ENCODE data around the gene ZEB1. TPM values are rescaled to one million over a fixed set of nuclear protein-coding genes. Genes with fewer than 3 reads are reported as not detected.

Gene ZEB1
- total and polyA plus RNA-seq, 2 of the 13 experiments (the other 11 are each of a cell fraction or from before 2014, with no cell fraction given): 9.6 to 18.0 TPM

- in situ Hi-C loops (cut with HindIII; ENCODE audit: extremely low pct_ligation_motif_present, low pct_unique_long_range_greater_than_20kb) (no loop called here), intact Hi-C loops (cut with micrococcal nuclease; ENCODE audit: unreplicated experiment) (no loop called here)
- no peak for TF ChIP-seq GPN1 (CRISPR knock-in tag; IDR thresholded peaks at IDR 0.05; ENCODE audit: borderline replicate concordance)
- no peak for TF ChIP-seq CHCHD3 (CRISPR knock-in tag; IDR thresholded peaks at IDR 0.05)
- H3K9me3 ChIP-seq (ENCODE audit: low read length): no peaks in the 10 kb centered on the region
- peaks cover 3% of the 10 kb centered on the region; the same call in 1 of the 2 replicates for H3K4me1 ChIP-seq (ENCODE audit: insufficient read depth, low read length)
- WGBS (ENCODE audit: low lambda C conversion rate): 97% methylated on average over 11 of the region's 11 CpGs
- CTCF ChIA-PET (ENCODE audit: low intra/inter-chr PET ratio, low total read pairs): no interaction called here
- no TSS peak for BruUV-seq (replicated peaks)
- H4K20me1 ChIP-seq (ENCODE audit: insufficient read depth, low read length): no peaks in the 10 kb centered on the region
- no peak overlapping the region for H3K4me3 ChIP-seq (replicated peaks in 1 of 3; ENCODE audit: insufficient read depth in 1 of 3, low read depth in 2 of 3, low read length in 3 of 3)
- H2AFZ ChIP-seq (ENCODE audit: low read length): no peak overlapping the region
- DNase-seq (ENCODE audit: low spot score) (no peak), FAIRE-seq (no peak), ATAC-seq (no peak)
- H3K36me3 ChIP-seq (replicated peaks in 1 of 2; ENCODE audit: control insufficient read depth in 1 of 2, insufficient read depth in 2 of 2, low read length in 2 of 2): peaks cover 2 to 13% of the 10 kb centered on the region in 2 experiments
- no peaks in the 10 kb centered on the region for H3K27me3 ChIP-seq (ENCODE audit: control insufficient read depth in 1 of 2, insufficient read depth in 2 of 2, low read length in 2 of 2)
- no peak overlapping the region for H3K9ac ChIP-seq (ENCODE audit: insufficient read depth, low read depth, low read length)
- no peak overlapping the region for H3K27ac ChIP-seq (ENCODE audit: extremely low read length, insufficient read depth, low read length)
- H3K4me2 ChIP-seq (ENCODE audit: low read depth, low read length): no peak overlapping the region
- H3K79me2 ChIP-seq (ENCODE audit: insufficient read depth, low read length): no peaks in the 10 kb centered on the region
- POLR2A ChIA-PET: no interaction called here
These were observed 207.7 kb downstream of the ZEB1 start for GRCh38 chr10:31526681-31527080.

DNA sequence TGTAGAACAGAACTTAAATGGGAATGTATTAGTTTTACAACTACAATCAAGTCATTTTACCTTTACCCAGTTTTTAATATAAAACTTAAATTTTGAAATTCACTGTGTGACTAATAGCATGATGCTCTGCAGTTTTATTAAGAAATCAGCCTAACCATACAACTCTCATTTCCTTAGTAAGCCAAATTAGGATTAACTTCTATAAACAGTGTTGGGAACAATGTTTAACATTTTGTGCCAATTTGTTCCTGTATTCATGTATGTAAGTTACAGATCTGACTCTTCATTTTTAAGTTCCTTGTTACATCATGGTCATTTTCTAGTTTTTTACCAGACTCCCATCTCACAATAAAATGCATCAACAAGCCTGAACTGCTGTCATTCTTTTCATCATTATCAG, 209.8 kb downstream of the ZEB1 start:
- ATAC-seq (no peak), FAIRE-seq (no peak), DNase-seq (ENCODE audit: low spot score) (no peak)
- Histone ChIP-seq H3K27ac (ENCODE audit: extremely low read length, insufficient read depth, low read length) (no peak overlapping the region), H3K4me3 (replicated peaks in 1 of 3; ENCODE audit: insufficient read depth in 1 of 3, low read depth in 2 of 3, low read length in 3 of 3) (no peak overlapping the region), H3K4me1 (ENCODE audit: insufficient read depth, low read length) (no peaks in the 10 kb centered on the region), H4K20me1 (ENCODE audit: insufficient read depth, low read length) (no peaks in the 10 kb centered on the region), H3K4me2 (ENCODE audit: low read depth, low read length) (no peak overlapping the region), H3K9me3 (ENCODE audit: low read length) (no peaks in the 10 kb centered on the region), H2AFZ (ENCODE audit: low read length) (no peak overlapping the region), H3K79me2 (ENCODE audit: insufficient read depth, low read length) (no peaks in the 10 kb centered on the region), H3K9ac (ENCODE audit: insufficient read depth, low read depth, low read length) (no peak overlapping the region), H3K27me3 (ENCODE audit: control insufficient read depth in 1 of 2, insufficient read depth in 2 of 2, low read length in 2 of 2) (no peaks in the 10 kb centered on the region), H3K36me3 (replicated peaks in 1 of 2; ENCODE audit: control insufficient read depth in 1 of 2, insufficient read depth in 2 of 2, low read length in 2 of 2) (peaks cover 0 to 13% of the 10 kb centered on the region in 2 experiments; a peak in 2 of 5 replicates)
- intact Hi-C loops (cut with micrococcal nuclease; ENCODE audit: unreplicated experiment): no loop called here
- TF ChIP-seq ZNF530 (CRISPR knock-in tag; IDR thresholded peaks at IDR 0.05; ENCODE audit: low read depth): no peak
- TF ChIP-seq ZIK1 (CRISPR knock-in tag; IDR thresholded peaks at IDR 0.05; ENCODE audit: borderline replicate concordance, low read depth): no peak
- TF ChIP-seq ZNF468 (CRISPR knock-in tag; IDR thresholded peaks at IDR 0.05): no peak
- no peak for TF ChIP-seq ZBTB21 (CRISPR knock-in tag; IDR thresholded peaks at IDR 0.05)
- no peak for TF ChIP-seq ZBTB38 (CRISPR knock-in tag; IDR thresholded peaks at IDR 0.05)
- TF ChIP-seq ZNF33A (CRISPR knock-in tag; IDR thresholded peaks at IDR 0.05; ENCODE audit: borderline replicate concordance): no peak
- TF ChIP-seq MATR3 (CRISPR knock-in tag; IDR thresholded peaks at IDR 0.05): no peak
- TF ChIP-seq ZNF546 (CRISPR knock-in tag; conservative IDR thresholded peaks at IDR 0.05): no peak
- TF ChIP-seq ZBTB8A (CRISPR knock-in tag; IDR thresholded peaks at IDR 0.05; ENCODE audit: borderline replicate concordance, low read depth): no peak
- no peak for TF ChIP-seq CENPT (CRISPR knock-in tag; IDR thresholded peaks at IDR 0.05; ENCODE audit: low read depth)
- TF ChIP-seq, protein P1, sequence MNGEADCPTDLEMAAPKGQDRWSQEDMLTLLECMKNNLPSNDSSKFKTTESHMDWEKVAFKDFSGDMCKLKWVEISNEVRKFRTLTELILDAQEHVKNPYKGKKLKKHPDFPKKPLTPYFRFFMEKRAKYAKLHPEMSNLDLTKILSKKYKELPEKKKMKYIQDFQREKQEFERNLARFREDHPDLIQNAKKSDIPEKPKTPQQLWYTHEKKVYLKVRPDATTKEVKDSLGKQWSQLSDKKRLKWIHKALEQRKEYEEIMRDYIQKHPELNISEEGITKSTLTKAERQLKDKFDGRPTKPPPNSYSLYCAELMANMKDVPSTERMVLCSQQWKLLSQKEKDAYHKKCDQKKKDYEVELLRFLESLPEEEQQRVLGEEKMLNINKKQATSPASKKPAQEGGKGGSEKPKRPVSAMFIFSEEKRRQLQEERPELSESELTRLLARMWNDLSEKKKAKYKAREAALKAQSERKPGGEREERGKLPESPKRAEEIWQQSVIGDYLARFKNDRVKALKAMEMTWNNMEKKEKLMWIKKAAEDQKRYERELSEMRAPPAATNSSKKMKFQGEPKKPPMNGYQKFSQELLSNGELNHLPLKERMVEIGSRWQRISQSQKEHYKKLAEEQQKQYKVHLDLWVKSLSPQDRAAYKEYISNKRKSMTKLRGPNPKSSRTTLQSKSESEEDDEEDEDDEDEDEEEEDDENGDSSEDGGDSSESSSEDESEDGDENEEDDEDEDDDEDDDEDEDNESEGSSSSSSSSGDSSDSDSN (CRISPR knock-in tag; IDR thresholded peaks at IDR 0.05): no peak
- CTCF ChIA-PET (ENCODE audit: low intra/inter-chr PET ratio, low total read pairs): no interaction called here
- POLR2A ChIA-PET: no interaction called here
- in situ Hi-C loops (cut with HindIII; ENCODE audit: extremely low pct_ligation_motif_present, low pct_unique_long_range_greater_than_20kb): no loop called here
- no TSS peak for BruUV-seq (replicated peaks)
